NCI-H1694 treated with DMSO at 0.1 percent for 48 hours (cell line): Measurements from ENCODE around the gene MAFG.
"Not testable (repeated sequence)": the region's sequence is repeated elsewhere in the genome, so short reads cannot be mapped to it uniquely, and the experiment has no call there.

Experiments used
- DNase-seq: peaks from one replicate; lab custom pipeline; 2025; lab: John Stamatoyannopoulos, UW

MAFG gene

DNA sequence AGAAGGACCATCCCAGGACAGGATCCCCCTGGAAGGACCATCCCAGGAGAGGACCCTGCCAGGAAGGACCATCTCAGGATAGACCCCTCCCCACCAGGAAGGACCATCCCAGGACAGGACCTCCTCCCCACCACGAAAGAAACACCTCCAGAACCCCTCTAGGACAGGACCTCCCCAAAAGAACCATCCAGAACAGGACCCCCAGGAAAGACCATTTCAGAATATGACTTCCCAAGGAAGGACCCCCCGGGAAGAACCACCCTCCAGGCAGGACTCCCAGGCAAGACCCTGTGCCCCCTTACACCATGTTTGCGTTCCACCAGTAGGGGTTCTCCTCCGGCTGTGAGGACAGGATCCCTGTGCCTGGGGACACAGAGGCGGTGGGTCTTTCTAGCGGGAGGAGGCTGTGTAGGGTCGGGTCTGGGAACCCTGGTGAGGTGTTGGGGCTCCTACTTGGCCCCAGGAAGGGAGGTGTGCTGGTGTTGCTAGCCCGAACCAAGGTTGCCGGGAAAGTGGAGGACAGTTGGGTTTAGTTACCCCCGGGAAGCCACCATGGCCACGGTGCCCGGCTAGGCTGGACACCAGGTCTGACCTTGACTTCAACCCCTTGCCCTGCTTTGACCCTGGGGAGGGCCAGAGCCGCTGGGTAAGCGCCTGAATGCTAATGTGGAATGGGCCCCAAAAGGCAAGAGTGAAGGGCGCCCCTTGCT, 31.3 kb upstream of the MAFG start:
- no peak for DNase-seq

- DNase-seq = no peak
Observed at GRCh38 chr17:81957691-81958432, 30.3 kb upstream of the MAFG start.

- DNase-seq = no peak
Observed at GRCh38 chr17:81956607-81957589, 29.4 kb upstream of the MAFG start.

GRCh38 chr17:81955756-81956544, 28.4 kb upstream of the MAFG start:
- DNase-seq = no peak

DNA sequence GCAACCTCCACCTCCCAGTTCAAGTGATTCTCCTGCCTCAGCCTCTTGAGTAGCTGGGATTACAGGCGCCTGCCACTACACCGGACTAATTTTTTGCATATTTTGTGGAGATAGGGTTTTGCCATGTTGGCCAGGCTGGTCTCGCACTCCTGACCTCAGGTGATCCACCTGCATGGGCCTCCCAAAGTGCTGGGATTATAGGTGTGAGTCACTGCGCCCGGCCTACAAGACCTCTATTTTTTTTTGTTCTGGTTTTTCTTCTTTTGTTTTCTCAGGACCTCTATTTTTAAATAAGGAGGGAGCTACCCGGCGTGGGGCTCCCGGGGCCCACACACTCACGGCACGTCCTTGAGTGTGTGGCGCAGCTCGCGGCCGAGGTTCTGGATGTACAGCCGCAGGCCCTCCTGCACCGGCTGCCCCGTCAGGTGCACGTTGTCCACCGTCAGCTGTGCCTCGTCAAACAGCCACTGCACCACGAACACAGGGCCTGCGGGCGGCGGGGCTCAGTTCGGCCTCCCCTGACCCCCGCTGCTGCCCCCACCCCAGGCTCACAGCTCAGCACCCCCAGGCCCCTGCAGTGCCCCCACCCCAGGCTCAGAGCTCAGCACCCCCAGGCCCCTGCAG, 27.6 kb upstream of the MAFG start:
- DNase-seq = no peak

DNA sequence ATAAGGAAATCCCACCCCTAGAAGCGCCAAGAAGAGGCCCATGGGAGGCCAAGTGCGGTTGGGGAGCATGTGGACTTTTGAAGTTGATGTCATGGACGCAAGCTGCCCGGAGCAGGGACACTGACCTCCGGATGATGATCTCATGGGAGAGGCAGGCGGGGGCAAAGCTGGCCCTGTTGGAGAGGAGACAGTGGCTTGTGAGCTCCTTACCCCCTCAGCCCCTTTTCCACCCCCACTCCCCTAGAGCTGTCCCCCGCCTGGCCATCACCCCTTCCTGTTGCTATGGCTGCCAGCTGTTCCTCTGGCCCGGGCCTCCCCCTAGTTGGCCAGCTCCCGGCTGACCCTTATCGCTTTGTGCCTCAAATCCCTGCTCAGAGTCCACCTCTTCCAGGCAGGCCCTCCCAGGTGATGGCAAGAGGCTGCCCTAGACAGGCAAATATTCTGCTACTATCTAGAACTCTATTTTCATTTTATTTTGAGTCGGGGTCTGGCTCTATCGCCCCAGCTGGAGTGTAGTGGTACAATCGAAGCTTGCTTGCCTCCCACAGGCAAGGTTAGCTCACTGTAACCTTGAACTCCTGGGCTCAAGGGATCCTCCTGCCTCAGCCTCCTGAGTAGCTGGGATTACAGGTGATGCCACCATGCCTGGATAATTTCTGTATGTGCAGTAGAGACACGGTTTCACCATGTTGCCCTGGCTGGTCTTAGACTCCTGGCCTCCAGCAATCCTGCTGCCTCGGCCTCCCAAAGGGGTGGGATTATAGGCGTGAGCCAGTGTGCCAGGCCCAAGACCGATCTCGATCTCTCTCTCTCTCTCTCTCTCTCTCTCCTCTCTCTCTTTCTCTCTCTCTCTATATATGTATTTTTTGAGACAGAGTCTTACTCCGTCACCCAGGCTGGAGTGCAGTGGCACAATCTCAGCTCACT, 26.9 kb upstream of the MAFG start:
- DNase-seq = no peak

GRCh38 chr17:81953443-81953842, 25.9 kb upstream of the MAFG start:
- not testable (repeated sequence) for DNase-seq

- DNase-seq = no peak
Observed at GRCh38 chr17:81952792-81953228, 25.3 kb upstream of the MAFG start.

DNA sequence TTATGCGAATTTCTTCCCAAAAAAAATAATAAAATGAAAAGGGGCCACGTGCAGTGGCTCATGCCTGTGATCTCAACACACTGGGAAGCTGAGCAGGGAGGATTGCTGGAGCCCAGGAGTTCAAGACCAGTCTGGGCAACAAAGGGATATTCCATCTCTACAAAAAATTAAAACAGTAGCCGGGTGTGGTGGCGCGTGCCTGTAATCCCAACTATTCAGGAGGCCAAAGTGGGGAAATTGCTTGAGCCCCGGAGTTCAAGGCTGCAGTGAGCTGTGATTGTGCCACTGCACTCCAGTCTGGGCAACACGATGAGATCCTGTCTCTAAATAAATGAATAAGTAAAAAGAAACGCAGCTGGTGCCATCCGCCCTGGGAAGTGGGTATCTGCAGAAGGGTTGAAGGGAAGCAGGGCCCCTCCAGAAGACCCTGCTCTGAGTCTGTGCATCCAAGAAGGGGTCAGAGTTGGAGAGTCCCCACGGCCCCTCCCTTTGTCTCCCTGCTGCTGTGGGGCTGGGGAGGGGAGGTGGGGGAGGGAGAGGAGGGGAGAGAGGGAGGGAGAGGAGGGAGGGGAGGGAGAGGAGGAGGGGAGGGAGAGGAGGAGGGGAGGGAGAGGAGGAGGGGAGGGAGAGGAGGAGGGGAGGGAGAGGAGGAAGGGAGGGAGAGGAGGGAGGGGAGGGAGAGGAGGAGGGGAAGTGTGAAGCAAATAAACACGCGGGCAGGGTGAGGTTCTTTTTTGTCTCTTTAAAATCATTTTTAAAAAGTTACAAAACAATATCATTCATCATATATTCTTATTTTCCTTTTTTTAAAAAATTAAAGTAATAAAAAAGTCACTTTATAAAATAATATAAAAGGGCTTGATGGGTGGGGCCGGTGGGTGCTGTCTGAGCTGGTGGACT, 24.5 kb upstream of the MAFG start:
- DNase-seq = no peak

DNA sequence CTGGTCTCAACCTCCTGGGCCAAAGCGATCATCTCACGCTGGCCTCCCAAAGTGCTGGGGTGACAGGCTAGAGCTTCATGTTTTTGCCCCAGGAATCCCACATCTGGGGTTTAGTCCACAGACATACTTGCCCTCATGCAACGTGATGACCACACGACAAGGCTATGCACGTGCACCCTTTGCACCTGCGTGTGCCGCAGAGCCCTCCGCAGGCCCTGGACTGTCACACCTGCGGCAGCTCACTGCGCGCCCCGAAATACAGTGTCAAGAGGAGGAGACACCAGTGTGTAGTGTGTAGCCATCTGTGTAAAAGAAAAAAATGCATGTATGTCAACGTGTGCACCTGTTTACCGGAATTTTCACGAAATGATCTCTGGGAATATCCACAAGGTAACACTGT, 23.0 kb upstream of the MAFG start:
- DNase-seq = no peak

- DNase-seq = no peak
Observed at GRCh38 chr17:81948635-81949378, 21.3 kb upstream of the MAFG start.

GRCh38 chr17:81947189-81947588, 19.7 kb upstream of the MAFG start, which contains the start of gene MYADML2:
Gene MYADML2 (minus strand): TSS chr17:81947233. CDS start chr17:81941741, 5,492 bp downstream.
- no peak for DNase-seq

DNA sequence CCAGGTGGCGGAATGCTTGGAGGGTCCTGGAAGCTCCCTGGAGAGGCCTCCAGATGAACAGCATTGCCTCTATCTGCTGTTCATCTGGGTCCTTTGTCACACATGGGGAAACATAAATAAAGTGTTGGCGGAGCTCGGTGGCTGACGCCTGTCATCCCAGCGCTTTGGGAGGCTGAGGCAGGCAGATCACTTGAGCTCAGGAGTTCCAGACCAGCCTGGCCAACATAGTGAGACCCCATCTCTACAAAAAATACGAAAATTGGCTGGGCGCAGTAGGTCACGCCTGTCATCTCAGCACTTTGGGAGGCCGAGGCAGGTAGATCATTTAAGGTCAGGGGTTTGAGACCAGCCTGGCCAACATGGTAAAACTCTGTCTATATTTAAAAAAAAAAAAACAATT, 17.3 kb upstream of the MAFG start:
- no peak for DNase-seq

DNA sequence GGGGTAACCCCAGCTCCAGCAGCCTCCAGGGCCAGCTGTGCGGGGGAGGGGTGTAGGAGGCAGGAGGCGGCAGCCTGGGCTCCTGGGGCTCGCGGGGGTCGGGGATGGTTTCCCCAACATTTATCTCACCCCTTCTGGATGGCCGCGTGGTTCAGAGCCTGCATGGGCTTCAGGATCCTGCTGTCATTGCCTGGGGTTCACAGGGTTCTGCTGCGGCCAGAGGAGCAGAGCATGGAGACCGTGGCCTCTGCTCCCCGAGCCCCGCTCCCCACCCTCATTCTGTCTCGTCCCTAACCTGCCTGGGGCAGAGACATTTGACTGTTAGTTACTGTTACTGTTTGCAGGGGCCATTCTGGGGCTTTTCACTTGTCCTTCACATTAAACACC, 14.6 kb upstream of the MAFG start:
- DNase-seq = no peak

- DNase-seq = no peak
Observed at GRCh38 chr17:81941484-81942166, 14.1 kb upstream of the MAFG start.

DNA sequence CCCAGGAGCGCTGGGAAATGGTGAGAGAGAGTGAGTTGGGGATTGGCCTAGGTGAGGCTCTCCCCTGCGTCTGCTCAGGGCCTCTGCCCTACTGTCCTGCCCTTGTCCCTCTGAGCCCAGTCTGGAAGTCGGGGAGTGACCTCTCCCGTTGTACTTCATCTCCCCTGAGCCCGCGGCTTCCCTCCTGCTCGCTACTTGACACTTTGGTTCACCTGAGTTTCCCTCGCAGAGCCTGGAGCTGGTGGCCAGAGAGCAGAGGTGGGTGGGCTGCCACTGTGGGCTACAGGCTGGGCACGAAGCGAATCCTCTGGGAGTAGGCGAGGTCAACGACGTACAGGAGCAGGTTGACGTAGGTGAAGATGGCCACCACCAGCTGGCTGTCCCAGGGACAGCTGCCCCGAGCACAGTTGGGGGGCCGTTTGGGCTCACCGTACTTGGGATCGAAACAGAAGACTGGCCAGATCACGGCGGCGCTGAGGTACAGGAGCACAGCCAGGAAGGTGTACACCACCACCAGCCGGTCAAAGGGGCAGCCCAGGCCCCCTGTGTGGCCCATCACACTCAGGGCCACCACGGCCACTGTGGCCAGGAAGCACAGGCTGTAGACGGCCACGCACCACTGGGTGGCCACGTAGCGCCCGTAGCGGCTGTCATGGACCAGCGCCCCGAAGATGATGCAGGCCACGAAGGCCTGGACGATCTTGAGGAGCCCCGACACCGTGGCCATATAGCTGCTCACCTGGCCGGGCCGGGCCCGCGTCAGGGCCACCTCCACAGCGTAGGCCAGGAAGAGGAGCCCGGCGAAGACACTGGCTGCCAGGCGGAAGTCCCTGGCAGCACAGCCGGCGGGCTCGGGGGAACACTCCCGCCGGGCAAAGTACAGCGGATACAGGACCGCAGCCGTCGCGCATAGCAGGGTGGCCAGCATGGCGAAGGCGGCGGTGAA, 13.3 kb upstream of the MAFG start:
- no peak for DNase-seq
